ENCODE measurements around the gene SPTBN1.

- TF ChIP-seq CTCF (IDR thresholded peaks at IDR 0.05; ENCODE audit: extremely low read depth in 1 of 2, insufficient read depth in 1 of 2, low read depth in 1 of 2, low read length in 2 of 2) (no peak), POLR2AphosphoS5 (IDR thresholded peaks at IDR 0.05; ENCODE audit: insufficient read depth, low read depth, low read length) (no peak), EZH2 (IDR thresholded peaks at IDR 0.05; ENCODE audit: borderline replicate concordance, low read depth, low read length, severe bottlenecking) (no peak), POLR2A (IDR thresholded peaks at IDR 0.05; ENCODE audit: low read depth, low read length) (no peak), MAX (IDR thresholded peaks at IDR 0.05; ENCODE audit: insufficient read depth, insufficient read length) (no peak)
Measured at GRCh38 chr2:54664238-54664786, 208.2 kb downstream of the SPTBN1 start.
